HCT116 (cell line): Measurements from ENCODE around the gene ADK. TPM values are rescaled to one million over a fixed set of nuclear protein-coding genes. Genes with fewer than 3 reads are reported as not detected.

Experiments used
- ATAC-seq: fragments of 200-7000 bp; cut with Tn5 transposase; 2 replicates; pipeline ENCODE4 v1.9.1; 2020; ENCODE audit warnings: mild to moderate bottlenecking, moderate library complexity
- BruUV-seq: library from RNA; stranded (reverse); fragments of 400-500 nt; replicated peaks from 2 replicates; lab custom pipeline; 2021; lab: Mats Ljungman, UMichigan
- CTCF ChIA-PET: fragments of 300-600 bp; sonication (Branson Sonifier 250); formaldehyde crosslinking; loops from one replicate; lab custom pipeline; 2021; ENCODE audit warnings: antibody characterized with exemption; lab: Charles Lee
- POLR2A ChIA-PET: fragments of 300-600, 350-600 bp; sonication (Branson Sonifier 250); formaldehyde crosslinking; loops from one replicate; lab custom pipeline; 2021; ENCODE audit warnings: antibody characterized with exemption; lab: Charles Lee
- RAD21 ChIA-PET, 2 experiments: fragments of 300-600 bp; sonication (Branson Sonifier 250); formaldehyde crosslinking; loops; one replicate each; lab custom pipeline; 2023; ENCODE audit warnings: low total read pairs in 2 of 2; ENCODE audit not compliant: uncharacterized antibody in 2 of 2, unreplicated experiment in 2 of 2, low non-redundant PET in 1 of 2; lab: Charles Lee
- DNase-seq: peaks from one replicate; pipeline ENCODE4 v3.0.0-alpha.2; 2010; ENCODE audit warnings: low read depth, low spot score
- H2AFZ ChIP-seq: fragments of 200-600 bp; shearing (Covaris generic), sonication (generic); 2 replicates; pipeline ENCODE4 v1.6.1; 2017; ENCODE audit warnings: low read depth, mixed run types, mixed read lengths, antibody characterized with exemption, low read length; ENCODE audit not compliant: poor library complexity, severe bottlenecking
- H3K27ac ChIP-seq: 2 replicates; pipeline ENCODE4 v1.5.1; 2012; ENCODE audit warnings: low read depth, low read length
- H3K27me3 ChIP-seq: fragments of 200-600 bp; sonication (generic); 2 replicates; pipeline ENCODE4 v1.6.1; 2016; ENCODE audit warnings: mixed run types, low read length, mixed read lengths; ENCODE audit not compliant: insufficient read depth
- H3K36me3 ChIP-seq, 2 experiments: fragments of 200-500 bp in 1 of 2; fragments of 200-600 bp in 1 of 2; sonication (Bioruptor generic) in 1 of 2; sonication (generic) in 1 of 2; 2 replicates each; pipeline versions ENCODE4 v1.5.1 to v1.6.1; 2014 to 2016; ENCODE audit warnings: low read length in 2 of 2, inconsistent platforms in 1 of 2, mixed read lengths in 1 of 2, mixed run types in 1 of 2; ENCODE audit not compliant: insufficient read depth in 2 of 2, control insufficient read depth in 1 of 2
- H3K4me1 ChIP-seq, 2 experiments: fragments of 200-600 bp in 1 of 2; sonication (generic) in 1 of 2; 2 replicates each; pipeline versions ENCODE4 v1.5.1 to v1.6.1; 2012 to 2017; ENCODE audit warnings: low read length in 2 of 2, inconsistent platforms in 1 of 2, mild to moderate bottlenecking in 1 of 2, mixed read lengths in 1 of 2, mixed run types in 1 of 2, moderate library complexity in 1 of 2; ENCODE audit not compliant: insufficient read depth in 2 of 2, control insufficient read depth in 1 of 2
- H3K4me2 ChIP-seq: fragments of 200-600 bp; sonication (generic); 2 replicates; pipeline ENCODE4 v1.6.1; 2017; ENCODE audit warnings: mixed run types, low read length, mixed read lengths
- H3K4me3 ChIP-seq, 2 experiments: fragments of 200-600 bp in 1 of 2; sonication (generic) in 1 of 2; replicated peaks in 1 of 2; 2 replicates each; pipeline ENCODE4 v1.5.1; 2011 to 2016; ENCODE audit warnings: low read length in 2 of 2, control low read depth in 1 of 2, low read depth in 1 of 2, mild to moderate bottlenecking in 1 of 2, mixed read lengths in 1 of 2, mixed run types in 1 of 2
- H3K79me2 ChIP-seq: fragments of 200-600 bp; sonication (generic); 2 replicates; pipeline ENCODE4 v1.6.1; 2017; ENCODE audit warnings: mild to moderate bottlenecking, mixed run types, low read length, moderate library complexity, mixed read lengths; ENCODE audit not compliant: insufficient read depth
- H3K9ac ChIP-seq: fragments of 200-600 bp; sonication (generic); 2 replicates; pipeline ENCODE4 v1.6.1; 2016; ENCODE audit warnings: low read length, mixed read lengths
- H3K9me2 ChIP-seq: fragments of 200-600 bp; sonication (generic), shearing (Covaris generic); 2 replicates; pipeline ENCODE4 v1.6.1; 2017; ENCODE audit warnings: mixed run types, mild to moderate bottlenecking, moderate library complexity; ENCODE audit not compliant: insufficient read depth
- H3K9me3 ChIP-seq, 2 experiments: fragments of 200-500 bp in 1 of 2; fragments of 200-600 bp in 1 of 2; sonication (Bioruptor generic) in 1 of 2; sonication (generic) in 1 of 2; 2 replicates each; pipeline ENCODE4 v1.6.1; 2014 to 2017; ENCODE audit warnings: low read length in 2 of 2, mixed read lengths in 2 of 2, inconsistent platforms in 1 of 2, low read depth in 1 of 2, mild to moderate bottlenecking in 1 of 2, mixed run types in 1 of 2, moderate library complexity in 1 of 2; ENCODE audit not compliant: control insufficient read depth in 1 of 2, insufficient read depth in 1 of 2
- H4K20me1 ChIP-seq: fragments of 200-600 bp; sonication (generic), shearing (Covaris generic); 2 replicates; pipeline ENCODE4 v1.6.1; 2017; ENCODE audit warnings: mixed run types, mild to moderate bottlenecking, moderate library complexity; ENCODE audit not compliant: insufficient read depth
- EZH2phosphoT487 ChIP-seq: fragments of 200-600 bp; IDR thresholded peaks from 2 replicates; pipeline ENCODE4 v1.6.1; 2018; ENCODE audit warnings: antibody characterized with exemption, borderline replicate concordance
- FOSL1 ChIP-seq: IDR thresholded peaks from 2 replicates; pipeline ENCODE4 v1.6.1; 2012; ENCODE audit warnings: low read depth
- JUND ChIP-seq: IDR thresholded peaks from 2 replicates; pipeline ENCODE4 v1.6.1; 2012
- POLR2A ChIP-seq: IDR thresholded peaks from 2 replicates; pipeline ENCODE4 v1.7.0; 2011; ENCODE audit warnings: borderline replicate concordance; ENCODE audit not compliant: insufficient read depth, insufficient read length; ENCODE audit errors: extremely low read depth
- POLR2AphosphoS5 ChIP-seq: IDR thresholded peaks from 2 replicates; pipeline ENCODE4 v1.6.1; 2011; ENCODE audit warnings: mild to moderate bottlenecking, low read depth, low read length, moderate library complexity
- RAD21 ChIP-seq: IDR thresholded peaks from 2 replicates; pipeline ENCODE4 v1.6.1; 2012; ENCODE audit warnings: low read depth, mild to moderate bottlenecking
- ZNF274 ChIP-seq: fragments of 200-500 bp; sonication (Bioruptor generic); IDR thresholded peaks from 2 replicates; pipeline ENCODE4 v1.6.1; 2014; ENCODE audit warnings: mild to moderate bottlenecking, low read depth, low read length, inconsistent platforms
- intact Hi-C: fragments of 100-400 bp; cut with micrococcal nuclease; formaldehyde crosslinking; loops from 2 replicates; pipeline ENCODE4 v1.10.0; 2022
- total RNA-seq: library from RNA; stranded (reverse); gene quantifications from one replicate; pipeline ENCODE4 v1.2.1, GENCODE V29; 2021; ENCODE audit not compliant: unreplicated experiment
- TF ChIP-seq, protein P1 (sequence below): IDR thresholded peaks from 2 replicates; pipeline ENCODE4 v1.6.1; 2011; ENCODE audit warnings: mild to moderate bottlenecking, low read length, moderate library complexity; ENCODE audit not compliant: insufficient replicate concordance; ENCODE audit errors: extremely low read depth
- TF ChIP-seq, protein P2 (sequence below): IDR thresholded peaks from 2 replicates; pipeline ENCODE4 v1.6.1; 2012
- TF ChIP-seq, protein P3 (sequence below): IDR thresholded peaks from 2 replicates; pipeline ENCODE4 v1.6.1; 2012

ADK gene
- total RNA-seq, 1 experiment from 2014 or later: 55.0 TPM

DNA sequence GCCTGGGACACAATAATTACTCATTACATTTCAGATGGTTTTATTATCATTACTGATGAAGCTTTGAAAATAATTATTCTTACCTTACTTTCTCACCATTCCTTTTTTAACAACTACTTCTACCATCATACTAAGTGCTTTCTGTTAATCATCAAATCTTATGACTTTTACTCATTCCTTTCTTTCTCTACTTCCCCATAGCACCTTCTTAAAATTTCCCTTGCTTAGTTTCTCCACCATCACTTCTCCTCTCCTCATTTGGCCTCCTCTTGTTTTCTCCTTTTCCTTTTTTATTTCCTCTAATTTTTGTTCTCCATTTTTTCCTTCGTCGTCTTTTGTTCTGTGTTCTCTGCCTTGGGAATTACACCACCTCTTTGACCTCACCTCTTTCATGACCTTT lies 372.2 kb downstream of the ADK start:
- POLR2A ChIA-PET: no interaction called here
- Histone ChIP-seq H3K79me2 (no peaks in the 10 kb centered on the region), H4K20me1 (no peaks in the 10 kb centered on the region), H3K36me3 (no peaks in the 10 kb centered on the region), H3K9me3 (no peaks in the 10 kb centered on the region), H2AFZ (no peak overlapping the region), H3K9ac (no peak overlapping the region), H3K4me2 (no peak overlapping the region), H3K4me3 (no peak overlapping the region), H3K9me2 (no peaks in the 10 kb centered on the region), H3K4me1 (no peaks in the 10 kb centered on the region), H3K27ac (no peak overlapping the region), H3K27me3 (no peaks in the 10 kb centered on the region)
- CTCF ChIA-PET: no interaction called here
- BruUV-seq: no TSS peak
- DNase-seq (no peak), ATAC-seq (no peak)
- intact Hi-C loops: no loop called here
- RAD21 ChIA-PET: no interaction called here
- TF ChIP-seq, protein P1, sequence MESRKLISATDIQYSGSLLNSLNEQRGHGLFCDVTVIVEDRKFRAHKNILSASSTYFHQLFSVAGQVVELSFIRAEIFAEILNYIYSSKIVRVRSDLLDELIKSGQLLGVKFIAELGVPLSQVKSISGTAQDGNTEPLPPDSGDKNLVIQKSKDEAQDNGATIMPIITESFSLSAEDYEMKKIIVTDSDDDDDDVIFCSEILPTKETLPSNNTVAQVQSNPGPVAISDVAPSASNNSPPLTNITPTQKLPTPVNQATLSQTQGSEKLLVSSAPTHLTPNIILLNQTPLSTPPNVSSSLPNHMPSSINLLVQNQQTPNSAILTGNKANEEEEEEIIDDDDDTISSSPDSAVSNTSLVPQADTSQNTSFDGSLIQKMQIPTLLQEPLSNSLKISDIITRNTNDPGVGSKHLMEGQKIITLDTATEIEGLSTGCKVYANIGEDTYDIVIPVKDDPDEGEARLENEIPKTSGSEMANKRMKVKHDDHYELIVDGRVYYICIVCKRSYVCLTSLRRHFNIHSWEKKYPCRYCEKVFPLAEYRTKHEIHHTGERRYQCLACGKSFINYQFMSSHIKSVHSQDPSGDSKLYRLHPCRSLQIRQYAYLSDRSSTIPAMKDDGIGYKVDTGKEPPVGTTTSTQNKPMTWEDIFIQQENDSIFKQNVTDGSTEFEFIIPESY: no peak
- TF ChIP-seq EZH2phosphoT487 (no peak), POLR2AphosphoS5 (no peak), JUND (no peak), FOSL1 (no peak), POLR2A (no peak), RAD21 (no peak), ZNF274 (no peak)
- TF ChIP-seq, protein P2, sequence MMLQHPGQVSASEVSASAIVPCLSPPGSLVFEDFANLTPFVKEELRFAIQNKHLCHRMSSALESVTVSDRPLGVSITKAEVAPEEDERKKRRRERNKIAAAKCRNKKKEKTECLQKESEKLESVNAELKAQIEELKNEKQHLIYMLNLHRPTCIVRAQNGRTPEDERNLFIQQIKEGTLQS: no peak
- TF ChIP-seq, protein P3, sequence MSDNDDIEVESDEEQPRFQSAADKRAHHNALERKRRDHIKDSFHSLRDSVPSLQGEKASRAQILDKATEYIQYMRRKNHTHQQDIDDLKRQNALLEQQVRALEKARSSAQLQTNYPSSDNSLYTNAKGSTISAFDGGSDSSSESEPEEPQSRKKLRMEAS: no peak
